Activated CD4-positive, alpha-beta T cell treated with anti-CD3 and anti-CD28 coated beads, Interleukin-10, Interleukin-2, amounts not matched to agents 100 ng/mL and 50 ng/mL, durations not matched to agents 16 hours and 8 hours (primary cell): Measurements from ENCODE around the gene HK2.
"Not testable (repeated sequence)": the region's sequence is repeated elsewhere in the genome, so short reads cannot be mapped to it uniquely, and the experiment has no call there.

Source experiments
- DNase-seq: peaks from one replicate; pipeline ENCODE4 v3.0.0-alpha.2; 2020

HK2 gene

DNA sequence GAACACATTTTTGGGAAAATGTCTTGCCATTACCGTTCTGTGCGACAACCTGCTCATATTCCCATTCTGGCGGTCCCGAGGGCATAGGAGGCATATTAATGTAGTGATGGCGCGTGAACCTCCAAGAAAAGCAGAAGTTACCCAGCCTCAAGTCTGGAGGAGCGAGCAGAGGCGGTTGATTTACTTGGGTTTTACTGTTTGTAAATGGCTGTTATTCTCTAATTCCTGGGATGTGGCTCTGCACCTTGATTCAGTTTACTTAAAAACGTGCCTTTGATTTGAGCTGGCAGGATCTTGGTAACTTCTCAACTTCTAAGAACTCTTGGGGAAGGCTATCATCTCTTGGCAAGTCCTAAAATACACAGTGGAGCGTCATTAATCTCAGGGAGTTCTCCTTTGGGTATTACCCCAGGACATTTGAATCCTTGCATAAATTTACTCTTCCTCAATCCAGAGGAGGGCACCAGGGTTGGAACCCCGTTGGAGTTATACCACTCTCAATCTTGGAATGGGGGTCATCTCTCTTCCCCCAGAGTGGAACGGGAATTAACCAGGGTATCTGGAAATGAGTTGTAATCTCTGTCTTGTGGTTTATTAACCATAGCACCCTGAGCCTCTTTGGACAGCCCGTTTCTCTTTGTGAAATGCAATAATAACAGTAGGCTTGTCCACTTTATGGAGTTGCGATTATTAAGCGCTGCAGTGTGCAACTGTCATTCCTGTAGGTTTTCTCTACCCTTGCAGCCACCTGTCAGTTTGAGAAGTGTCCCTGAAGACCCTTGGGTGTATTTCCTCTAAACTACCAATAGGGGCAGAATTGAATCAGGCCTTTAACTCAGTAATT is 2.1 kb downstream of the HK2 start:
- DNase-seq = peak; percentile 65

DNA sequence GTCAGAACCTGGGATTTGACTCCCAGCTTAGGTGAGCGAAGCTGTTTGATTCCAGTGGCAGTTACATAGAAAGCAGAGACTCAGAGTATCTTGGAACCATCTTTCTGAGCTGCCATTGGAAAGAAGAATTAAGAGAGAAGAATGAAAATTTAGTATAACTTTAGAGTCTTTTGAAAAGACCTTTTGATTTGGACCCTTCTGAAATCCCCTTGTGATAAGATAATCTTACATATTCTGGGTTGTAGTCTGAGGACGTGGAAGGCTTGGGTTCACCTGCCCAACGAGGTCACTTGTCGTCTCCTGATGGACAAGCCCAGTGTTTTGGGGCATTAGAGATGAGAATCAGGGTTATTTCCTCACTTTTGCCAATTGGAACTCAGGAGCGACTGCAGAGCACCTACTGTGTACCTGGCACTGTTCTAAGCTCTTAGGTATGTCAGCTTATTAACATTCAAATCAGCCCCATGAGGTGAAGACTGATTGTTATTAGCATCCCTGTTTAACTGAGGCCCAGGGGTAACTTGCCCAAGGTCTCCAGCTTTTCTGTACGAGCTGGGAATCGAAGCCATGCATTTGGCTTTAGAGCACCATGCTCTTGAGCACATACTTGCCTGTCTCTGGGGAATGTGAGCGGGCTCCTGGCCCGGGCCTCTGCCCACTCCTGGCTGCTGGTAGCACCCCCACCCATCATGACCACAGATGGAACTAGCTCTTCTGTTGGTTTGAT is 2.9 kb downstream of the HK2 start:
- DNase-seq = no peak

DNA sequence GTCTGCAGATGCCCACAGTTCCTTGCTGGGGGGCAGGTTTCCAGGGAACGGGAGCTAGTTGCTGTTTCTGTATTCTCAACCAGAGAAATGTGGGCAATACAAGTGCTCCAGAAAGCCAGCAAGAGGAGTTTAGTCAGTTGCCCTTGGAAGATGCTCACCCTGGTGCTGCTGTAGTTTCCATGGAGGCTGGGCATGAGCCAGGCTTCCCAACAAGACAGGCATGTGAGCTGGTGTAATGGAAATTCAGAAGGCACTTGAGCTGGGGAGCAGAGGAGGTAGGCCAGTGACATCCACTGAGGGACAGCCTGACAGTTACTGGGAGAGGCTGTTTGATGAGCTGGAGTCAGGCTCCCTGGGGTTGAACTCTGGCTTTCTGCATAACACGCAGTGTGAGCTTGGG is 7.7 kb downstream of the HK2 start:
- no peak for DNase-seq

DNA sequence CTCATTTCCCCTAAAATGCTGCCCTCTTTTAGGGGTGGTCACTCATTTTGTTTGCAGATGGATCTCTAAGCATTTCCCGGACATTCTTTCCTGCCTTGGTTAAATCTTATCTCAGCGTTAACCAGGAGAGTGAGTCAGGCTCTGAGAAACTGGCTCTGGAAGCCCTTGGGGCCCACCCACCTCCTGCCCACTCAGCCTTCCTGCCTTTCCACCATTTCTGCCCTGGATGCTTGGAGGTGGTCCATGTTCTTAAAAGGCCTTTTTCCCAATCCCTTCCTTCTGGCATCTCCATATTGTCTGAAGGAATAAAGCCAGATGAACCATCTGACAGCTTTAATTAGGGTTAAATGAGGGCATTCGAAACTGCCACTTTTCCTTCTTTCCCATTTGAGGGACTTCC is 9.5 kb downstream of the HK2 start:
- no peak for DNase-seq

DNA sequence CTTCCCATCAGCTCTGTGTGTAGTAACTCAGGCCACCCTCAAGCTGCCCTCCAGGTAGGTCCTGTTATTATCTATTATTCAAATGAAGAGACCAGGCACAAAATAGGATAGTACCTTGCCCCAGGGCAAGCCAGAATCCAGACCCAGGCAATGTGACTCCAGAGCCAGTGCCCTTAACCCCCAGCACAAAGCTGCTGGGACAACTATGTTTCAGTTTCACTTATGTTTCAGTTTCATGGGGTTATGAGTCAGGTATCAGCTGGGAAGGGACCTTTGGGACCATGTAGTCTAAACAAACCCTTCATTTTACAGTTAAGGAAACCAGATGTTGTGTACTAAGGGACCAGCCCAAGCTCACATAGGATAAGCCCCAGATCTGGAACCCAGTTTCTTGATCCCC is 10.0 kb downstream of the HK2 start:
- DNase-seq = peak; percentile 77

DNA sequence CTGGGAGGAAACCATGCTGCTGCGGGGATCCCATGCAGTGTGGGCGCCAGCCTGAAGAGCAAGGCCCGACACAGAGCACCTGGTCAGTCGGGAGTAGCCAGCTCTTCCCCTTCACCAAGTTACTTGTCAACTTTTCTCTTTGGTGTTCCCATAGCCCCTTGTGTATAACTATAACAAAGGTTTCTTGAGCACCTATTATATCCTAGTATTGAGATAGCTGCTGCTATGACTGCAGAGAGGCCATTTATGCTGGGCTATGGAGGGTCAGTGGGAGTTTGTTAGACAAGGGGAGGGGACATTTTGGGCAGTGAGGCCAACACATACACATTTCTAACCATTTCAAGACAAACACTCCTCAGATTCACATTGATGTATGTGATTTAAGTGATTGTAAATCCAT is 10.8 kb downstream of the HK2 start:
- no peak for DNase-seq

DNA sequence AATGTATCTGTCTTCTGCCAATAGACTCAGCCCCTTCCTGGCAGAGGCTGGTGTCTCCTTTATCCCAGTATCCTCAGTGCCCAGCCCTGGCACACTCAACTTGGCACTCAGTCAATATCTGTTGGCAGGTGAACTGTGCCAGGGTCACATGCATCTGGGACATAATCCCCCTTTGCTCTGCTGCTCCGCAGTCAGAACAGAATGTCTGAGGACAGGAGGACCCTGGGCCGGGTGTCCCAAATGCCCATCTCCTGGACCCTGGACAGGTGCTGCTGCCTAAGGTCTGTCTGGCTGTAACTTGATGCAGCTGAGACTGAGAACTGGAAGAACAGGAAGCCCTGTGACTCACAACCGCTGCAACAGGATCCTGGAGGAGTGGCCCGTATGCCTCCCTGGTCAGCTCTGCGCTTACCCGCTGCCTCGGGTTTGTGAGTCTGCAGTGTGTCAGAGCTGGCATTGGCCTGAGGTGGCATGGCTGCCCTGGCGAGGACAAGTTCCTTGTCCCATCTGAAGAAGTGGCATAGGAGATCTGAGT is 11.4 kb downstream of the HK2 start:
- DNase-seq = peak; percentile 61

DNA sequence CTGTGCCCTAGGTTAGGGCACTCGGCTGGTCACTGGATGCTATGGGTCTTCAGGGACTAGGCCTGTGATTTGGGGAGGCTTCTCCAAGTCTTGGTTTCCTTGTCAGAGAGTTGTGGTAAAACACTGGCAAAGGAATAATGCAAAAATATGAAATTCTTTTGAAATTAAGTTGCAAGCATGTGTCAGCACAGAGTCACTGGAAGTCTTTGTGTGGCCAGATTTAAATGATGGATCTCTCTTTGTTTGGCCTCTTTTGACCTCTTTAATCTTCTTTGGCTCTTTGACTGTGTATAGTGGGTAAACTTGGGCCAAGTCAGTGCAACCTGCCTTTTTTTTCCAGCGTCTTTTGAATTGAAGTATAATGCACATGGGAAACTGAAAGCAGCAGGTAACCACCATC is 12.1 kb downstream of the HK2 start:
- DNase-seq = no peak

DNA sequence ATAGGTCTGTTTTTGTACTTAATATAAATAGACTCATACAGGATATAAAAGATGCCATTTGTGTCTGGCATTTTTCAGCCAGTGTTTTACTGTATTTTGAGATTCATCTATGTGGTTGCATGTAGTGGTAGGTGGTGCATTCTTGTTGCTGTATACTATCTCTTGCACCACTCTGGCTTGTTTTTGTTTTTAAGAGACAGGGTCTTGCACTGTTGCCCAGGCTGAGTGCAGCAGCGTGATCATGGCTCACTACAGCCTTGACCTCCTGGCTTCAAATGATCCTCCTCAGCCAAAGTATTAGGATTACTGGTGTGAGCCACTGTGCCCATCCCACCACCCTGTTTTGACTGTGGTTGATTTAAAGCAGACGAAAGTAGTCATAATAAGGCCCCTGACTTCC is 12.6 kb downstream of the HK2 start:
- DNase-seq = no peak

DNA sequence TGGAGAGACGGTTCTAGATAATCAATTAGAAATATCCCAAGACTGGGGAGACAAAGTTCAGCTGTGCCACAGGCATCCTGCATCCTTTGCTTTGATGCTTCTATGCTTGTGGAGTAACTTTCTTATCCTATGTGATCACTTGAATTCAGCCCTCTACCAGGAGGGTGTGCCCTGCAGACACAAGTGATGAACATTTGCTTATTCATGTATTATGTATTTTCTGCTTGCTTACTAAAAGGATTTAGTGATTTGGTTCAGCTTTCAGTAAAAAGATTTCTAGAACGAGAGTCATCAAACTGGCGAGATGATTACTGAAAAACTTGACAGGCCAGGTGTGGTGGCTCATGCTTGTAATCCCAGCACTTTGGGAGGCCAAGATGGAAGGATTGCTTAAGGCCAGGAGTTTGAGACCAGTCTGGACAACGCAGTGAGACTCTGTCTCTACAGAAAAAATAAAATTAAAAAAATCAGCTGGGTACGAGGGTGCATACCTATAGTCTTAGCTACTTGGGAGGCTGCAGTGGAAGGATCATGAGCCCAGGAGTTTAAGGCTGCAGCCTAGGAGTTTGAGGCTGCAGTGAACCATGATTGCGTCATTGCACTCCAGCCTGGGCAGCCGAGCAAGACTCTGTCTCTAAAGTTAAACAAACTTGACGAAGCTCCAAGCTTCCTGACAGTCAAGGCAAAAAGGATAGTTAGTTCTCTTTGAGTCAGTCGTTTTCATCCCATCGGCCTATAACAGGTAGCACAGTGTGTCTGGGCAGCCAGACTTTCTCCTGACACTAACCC is 13.3 kb downstream of the HK2 start:
- DNase-seq = no peak

DNA sequence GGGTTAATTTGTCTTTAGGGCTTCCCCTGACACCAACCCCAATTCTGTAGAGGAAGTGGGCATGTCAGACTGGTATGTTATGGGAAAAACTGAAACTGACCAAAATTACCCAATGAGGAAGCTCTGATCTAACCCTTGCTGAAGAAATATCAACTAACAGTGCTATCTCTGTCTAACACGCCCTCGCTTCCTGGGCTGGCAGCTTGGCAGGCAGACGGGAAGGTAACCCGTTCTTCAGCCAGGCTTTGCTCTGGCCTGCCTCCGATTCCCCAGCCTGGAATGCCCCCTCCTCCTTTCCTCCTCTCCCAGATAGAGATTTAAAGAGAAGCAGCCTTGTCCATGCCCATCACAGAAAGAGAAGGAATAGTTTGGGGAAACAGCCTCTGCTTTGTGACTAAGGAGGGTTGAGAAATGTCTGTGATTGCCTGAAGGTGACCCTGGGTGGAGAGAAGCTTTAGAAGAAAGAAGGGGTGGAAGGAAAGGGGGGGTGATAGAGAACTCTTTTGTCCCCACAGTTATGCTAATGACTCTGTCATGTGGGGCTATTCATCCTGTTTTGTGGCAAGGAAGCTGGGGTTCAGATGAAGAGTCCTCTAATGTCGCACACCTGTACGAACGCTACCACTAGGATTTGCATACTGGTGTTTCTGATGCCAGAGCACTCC is 15.4 kb downstream of the HK2 start:
- DNase-seq = peak; percentile 73

DNA sequence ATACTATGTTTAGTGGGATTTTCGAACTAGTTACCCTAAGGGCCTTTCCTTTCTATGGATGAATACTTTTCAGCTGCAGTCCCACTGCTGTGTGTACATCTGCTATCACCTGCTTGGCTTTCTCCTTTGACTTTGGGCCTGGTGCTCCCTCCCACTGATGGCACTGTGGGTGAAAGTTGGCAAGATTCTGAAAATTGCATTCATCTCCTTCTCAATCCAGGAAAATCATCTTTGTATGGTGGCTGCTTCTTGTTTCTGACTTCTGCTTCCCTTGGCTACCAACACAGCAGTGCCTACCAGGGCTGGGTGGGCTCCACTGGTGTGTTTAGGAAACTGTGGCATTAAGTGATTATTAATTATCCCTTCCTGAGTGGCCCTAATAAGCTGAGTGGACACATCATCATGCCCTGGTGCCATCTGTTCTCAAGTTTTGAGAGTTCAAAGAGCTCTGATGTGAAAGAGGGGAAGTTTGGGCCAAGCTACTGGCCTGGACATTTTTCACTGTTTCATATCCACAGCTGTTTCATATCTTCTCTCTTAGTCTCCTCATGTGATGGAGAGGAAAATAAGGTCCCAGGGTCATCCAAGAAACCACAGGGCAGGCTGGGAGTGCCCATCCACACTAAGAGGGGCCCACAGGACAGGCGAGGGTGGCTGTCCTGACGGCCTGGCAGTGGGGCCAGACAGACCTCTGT is 16.7 kb downstream of the HK2 start:
- DNase-seq = no peak

DNA sequence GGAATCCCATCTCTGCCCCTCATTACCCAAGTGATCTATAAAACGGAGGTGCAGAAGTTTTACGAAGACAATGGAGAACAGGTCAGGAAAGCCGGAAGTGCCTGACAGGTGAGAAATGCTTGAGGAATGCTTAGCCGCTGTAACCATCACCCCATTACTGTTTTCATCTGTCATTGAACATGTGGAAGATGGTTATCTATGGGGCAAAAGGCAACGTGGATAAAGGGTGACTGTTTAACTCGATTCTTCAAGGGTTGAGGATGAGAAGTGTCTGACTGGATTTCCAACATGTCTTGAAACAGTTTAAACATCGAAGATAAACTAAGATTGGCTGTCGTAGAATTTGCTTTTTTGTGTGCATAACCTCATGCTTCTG is 17.3 kb downstream of the HK2 start:
- no peak for DNase-seq

DNA sequence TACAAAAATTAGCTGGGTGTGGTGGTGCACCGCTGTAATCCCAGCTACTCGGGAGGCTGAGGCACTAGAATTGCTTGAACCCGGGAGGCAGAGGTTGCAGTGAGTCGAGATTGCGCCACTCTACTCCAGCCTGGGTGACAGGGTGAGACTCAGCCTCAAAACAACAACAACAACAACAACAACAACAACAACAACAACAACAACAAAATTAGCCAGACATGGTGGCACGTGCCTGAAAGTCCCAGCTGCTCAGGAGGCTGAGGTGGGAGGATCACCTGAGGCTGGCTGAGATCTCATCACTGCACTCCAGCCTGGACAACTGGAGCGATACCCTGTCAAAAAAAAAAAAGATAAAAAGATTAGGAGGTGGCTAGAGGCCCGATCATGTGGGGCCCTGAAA is 19.4 kb downstream of the HK2 start:
- not testable (repeated sequence) for DNase-seq

DNA sequence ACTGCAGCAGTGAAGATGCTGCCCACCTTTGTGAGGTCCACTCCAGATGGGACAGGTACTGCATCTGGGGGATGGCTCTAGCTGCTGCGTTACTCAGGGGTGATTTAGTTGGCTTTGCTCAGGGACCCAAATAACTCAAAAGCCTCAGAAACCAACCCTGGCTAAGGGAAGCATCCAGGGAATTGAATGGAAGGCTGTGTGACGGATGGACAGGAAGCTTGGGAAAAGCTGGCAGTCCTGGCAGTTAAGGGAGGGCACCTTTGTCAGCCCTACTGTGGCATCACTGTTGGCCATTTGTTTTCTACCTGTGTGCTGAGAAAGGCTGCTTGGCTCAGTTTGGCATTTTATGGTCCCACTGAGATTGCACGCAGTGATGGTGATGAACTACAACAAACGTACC is 20.5 kb downstream of the HK2 start:
- DNase-seq = no peak

DNA sequence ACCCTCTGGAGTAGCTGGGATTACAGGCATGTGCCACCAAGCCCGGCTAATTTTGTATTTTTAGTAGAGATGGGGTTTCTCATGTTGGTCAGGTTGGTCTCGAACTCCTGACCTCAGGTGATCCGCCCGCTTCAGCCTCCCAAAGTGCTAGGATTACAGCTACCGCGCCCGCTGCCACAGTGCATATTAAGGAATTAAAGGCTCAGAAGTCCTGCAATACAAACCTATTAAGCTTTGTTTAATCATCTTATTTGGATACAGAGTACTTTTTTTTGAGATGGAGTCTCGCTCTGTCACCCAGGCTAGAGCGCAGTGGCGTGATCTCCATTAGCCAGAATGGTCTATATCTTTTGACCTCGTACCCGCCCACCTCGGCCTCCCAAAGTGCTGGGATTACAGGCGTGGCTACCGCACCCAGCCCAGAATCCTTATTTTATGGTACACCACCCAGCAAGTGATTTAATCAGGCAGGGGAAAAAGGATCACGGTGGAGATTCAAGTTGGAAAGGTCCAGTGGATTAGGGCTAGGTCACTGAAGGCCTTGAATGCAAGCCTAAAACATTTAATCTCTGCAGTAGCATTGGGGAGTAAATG is 21.3 kb downstream of the HK2 start:
- not testable (repeated sequence) for DNase-seq

DNA sequence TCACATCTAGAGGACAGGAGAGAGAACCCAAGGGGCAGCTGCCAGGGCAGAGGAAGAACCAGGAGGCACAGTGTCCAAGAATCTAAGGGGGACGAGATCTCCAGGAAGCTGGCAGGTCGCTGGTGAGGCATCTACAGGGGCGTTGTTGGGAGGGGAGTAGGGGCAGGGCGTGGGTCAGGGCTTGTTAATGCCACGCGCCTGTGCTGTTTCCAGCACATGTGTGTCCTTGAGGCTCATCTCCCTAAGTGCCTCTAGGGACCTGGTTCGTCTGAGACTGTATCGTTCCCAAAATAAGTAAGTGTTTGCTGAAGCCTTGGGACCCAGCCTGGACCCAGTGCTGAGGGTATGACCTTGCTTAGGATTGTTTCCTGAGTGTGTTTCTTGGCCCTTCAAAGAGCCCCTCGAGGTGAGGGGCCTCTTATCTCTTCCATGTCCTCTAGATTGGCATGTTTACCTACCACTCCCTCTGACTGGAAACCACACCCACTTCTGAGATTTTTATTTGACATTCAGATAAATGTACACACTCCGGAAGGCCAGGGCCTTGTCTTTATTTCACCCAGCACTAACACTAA is 22.2 kb downstream of the HK2 start:
- no peak for DNase-seq

DNA sequence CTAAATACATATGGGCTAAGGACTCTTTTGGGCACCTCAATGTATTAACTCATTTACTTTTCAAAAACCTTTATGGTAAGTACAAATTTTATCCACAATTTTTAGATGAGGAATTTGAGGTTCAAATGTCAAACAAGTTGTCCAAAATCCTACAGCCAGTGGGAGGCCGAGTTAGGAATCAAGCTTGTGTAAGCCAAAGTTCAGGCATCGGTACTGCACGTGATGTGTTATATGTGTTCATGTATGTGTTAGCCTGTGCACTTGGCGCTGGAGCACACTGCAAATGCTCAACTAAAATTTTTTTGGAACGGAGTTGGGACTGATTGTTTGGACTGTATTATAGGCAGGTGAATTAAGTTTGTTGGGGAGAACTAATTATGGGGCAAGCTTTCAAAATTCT is 22.7 kb downstream of the HK2 start:
- no peak for DNase-seq

DNA sequence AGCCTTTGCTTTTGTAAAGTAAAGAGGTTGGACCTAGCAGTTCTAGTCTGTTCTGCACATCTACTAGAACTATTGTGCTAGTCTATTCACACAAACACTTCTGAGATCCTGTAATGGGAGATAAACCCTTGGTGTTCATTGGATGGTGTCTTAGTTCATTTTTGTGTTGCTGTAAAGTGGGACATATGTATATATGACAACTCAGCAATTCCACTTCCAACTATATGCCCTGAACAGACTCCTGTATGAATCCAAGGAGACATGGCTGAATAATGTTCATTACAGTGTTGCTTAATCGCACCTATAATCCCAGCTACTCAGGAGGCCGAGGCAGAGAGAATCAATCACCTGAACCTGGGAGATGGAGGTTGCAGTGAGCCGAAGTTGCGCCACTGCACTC is 23.3 kb downstream of the HK2 start:
- DNase-seq = no peak

DNA sequence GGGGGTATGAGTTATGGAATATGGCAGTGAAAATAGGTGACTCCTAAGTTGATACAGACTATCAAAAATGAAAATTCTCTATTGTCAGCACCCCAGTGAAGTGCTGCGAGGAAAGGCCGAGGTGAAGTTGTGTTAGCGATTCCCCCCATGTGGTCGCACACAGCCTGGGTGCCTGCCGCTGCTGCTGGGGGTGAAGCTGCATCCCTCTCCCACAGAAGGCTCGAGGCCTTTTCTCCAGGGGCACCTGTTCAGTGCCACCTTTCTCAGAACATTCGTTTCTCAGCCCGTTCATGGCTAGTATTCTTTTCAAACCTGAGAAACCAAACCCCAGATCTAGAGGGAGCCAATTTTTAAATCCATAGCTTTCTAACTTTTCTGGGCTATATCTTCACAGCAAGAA is 23.8 kb downstream of the HK2 start:
- no peak for DNase-seq

DNA sequence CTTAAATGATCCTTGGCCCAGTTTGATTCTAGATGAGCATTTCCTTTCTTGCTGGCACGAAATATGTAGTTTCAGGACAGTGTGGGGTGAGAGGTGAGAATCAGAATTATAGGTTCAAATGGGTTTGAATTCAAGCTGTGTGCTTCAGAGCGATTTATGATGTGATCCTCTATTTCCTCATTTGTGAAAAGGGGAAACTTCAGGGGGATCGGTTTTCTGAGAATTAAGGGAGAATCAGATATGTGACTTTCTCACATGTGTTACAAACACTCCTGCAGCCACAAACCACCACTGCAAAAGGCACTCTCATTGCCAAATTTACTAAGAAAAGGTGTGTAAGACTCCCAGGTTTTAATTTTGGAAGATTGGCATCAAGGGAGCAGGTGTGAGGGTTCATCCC is 24.4 kb downstream of the HK2 start:
- no peak for DNase-seq

DNA sequence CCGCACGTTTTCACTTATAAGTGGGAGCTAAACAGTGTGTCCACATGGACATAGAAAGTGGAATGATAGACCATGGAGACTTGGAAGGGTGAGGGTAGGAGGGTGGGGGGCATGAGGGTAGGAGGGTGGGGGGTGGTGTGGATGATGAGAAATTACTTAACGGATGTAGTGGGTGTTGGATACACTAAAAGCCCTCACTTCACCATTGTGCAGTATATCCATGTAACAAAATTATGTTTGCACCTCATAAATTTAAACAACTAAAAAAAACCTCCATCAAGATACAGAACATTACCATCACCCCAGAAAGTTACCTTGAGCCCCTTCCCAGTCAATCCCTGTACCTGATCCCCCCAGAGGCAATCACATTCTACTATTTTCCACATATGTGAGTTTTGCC is 26.2 kb downstream of the HK2 start:
- DNase-seq = no peak
